ENCODE data around the gene SAMD10. TPM values are rescaled to one million over a fixed set of nuclear protein-coding genes. Genes with fewer than 3 reads are reported as not detected.

The SAMD10 gene
- total and polyA plus RNA-seq, 4 donors: 2.3 to 6.8 (median 5.6) TPM

DNA sequence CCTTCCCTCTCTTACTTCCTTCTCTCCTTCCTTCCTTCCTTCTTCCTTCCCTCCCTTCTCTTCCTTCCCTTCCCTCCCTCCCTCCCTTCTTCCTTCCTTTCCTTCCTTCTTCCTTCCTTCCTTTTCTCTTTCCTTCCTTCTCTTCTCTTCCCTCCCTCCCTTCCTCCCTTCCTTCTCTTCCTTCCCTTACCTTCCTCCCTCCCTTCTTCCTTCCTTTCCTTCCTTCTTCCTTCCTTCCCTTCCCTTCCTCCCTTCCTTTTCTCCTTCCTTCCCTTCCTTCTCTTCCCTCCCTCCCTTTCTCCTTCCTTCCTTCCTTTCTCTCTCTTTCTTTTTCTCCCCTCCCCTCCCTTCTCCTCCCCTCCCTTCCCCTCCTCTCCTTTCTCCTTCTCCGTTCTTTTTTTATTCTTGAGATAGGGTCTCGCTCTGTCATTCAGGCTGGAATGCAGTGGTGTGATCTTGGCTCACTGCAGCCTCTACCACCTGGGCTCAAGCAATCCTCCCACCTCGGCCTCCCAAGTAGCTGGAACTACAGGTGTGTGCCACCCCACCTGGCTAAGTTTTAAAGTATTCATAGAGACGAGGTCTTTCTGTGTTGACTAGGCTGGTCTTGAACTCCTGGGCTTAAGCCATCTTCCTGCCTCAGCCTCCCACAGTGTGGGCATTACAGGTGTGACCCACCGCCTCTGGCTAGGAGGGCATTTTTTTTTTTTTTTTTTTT, 8.6 kb downstream of the SAMD10 start:
- Histone ChIP-seq H3K27me3 (ENCODE audit: control insufficient read depth in 3 of 3, insufficient read depth in 3 of 3, low read length in 2 of 3) (no peaks in the 10 kb centered on the region), H3K4me3 (no peak overlapping the region), H3K4me1 (ENCODE audit: control insufficient read depth in 5 of 5, insufficient read depth in 5 of 5, low read length in 5 of 5) (peaks cover 0 to 11% (median 5%) of the 10 kb centered on the region in 5 donors), H3K27ac (ENCODE audit: low read depth in 1 of 2, low read length in 1 of 2) (no peak overlapping the region), H3K36me3 (ENCODE audit: control insufficient read depth in 4 of 4, insufficient read depth in 4 of 4, low read length in 4 of 4) (peaks cover 0 to 26% (median 16%) of the 10 kb centered on the region in 4 donors), H3K9ac (ENCODE audit: insufficient read depth in 1 of 2, low read length in 2 of 2) (no peak overlapping the region), H3K9me3 (ENCODE audit: control insufficient read depth in 4 of 4, insufficient read depth in 3 of 4, low read length in 3 of 4) (peaks cover 0 to 8% (median 0%) of the 10 kb centered on the region in 4 donors)
- no peak for TF ChIP-seq CTCF (IDR thresholded peaks at IDR 0.05; ENCODE audit: control extremely low read depth, extremely low read depth)
- no peak for DNase-seq
- WGBS, 2 donors: 88 to 92% methylated on average over 5 of the region's 5 CpGs
- no peak for ATAC-seq (ENCODE audit: insufficient read depth, low FRiP score)

- 4 to 8% methylated on average over 29 to 62 of the region's 73 CpGs for WGBS, 2 donors
- H3K27me3 ChIP-seq (ENCODE audit: control insufficient read depth in 3 of 3, insufficient read depth in 3 of 3, low read length in 2 of 3): no peaks in the 10 kb centered on the region
- DNase-seq (peak; percentile 72 to 87 (median 82)), ATAC-seq (ENCODE audit: insufficient read depth, low FRiP score) (peak; percentile 47)
- H3K4me1 ChIP-seq (ENCODE audit: control insufficient read depth in 5 of 5, insufficient read depth in 5 of 5, low read length in 5 of 5): peaks cover 0 to 11% (median 5%) of the 10 kb centered on the region in 5 donors
- TF ChIP-seq CTCF (IDR thresholded peaks at IDR 0.05; ENCODE audit: control extremely low read depth, extremely low read depth): no peak
- peak within 1 kb of the TSS; percentile 62 for H3K4me3 ChIP-seq
- H3K9ac ChIP-seq (ENCODE audit: insufficient read depth in 1 of 2, low read length in 2 of 2): peak within 1 kb of the TSS; percentile 42 to 55
- peaks cover 0 to 27% (median 16%) of the 10 kb centered on the region in 4 donors for H3K36me3 ChIP-seq (ENCODE audit: control insufficient read depth in 4 of 4, insufficient read depth in 4 of 4, low read length in 4 of 4)
- peak within 1 kb of the TSS; percentile 56 to 68 for H3K27ac ChIP-seq (ENCODE audit: low read depth in 1 of 2, low read length in 1 of 2)
- peaks cover 0 to 8% (median 0%) of the 10 kb centered on the region in 4 donors for H3K9me3 ChIP-seq (ENCODE audit: control insufficient read depth in 4 of 4, insufficient read depth in 3 of 4, low read length in 3 of 4)
These were observed 9.4 kb downstream of the SAMD10 start, which contains the start of gene ZNF512B for GRCh38 chr20:63969838-63970713. TSS of gene ZNF512B (minus strand) at chr20:63969930. CDS start at chr20:63967950, 1,980 bp downstream.

DNA sequence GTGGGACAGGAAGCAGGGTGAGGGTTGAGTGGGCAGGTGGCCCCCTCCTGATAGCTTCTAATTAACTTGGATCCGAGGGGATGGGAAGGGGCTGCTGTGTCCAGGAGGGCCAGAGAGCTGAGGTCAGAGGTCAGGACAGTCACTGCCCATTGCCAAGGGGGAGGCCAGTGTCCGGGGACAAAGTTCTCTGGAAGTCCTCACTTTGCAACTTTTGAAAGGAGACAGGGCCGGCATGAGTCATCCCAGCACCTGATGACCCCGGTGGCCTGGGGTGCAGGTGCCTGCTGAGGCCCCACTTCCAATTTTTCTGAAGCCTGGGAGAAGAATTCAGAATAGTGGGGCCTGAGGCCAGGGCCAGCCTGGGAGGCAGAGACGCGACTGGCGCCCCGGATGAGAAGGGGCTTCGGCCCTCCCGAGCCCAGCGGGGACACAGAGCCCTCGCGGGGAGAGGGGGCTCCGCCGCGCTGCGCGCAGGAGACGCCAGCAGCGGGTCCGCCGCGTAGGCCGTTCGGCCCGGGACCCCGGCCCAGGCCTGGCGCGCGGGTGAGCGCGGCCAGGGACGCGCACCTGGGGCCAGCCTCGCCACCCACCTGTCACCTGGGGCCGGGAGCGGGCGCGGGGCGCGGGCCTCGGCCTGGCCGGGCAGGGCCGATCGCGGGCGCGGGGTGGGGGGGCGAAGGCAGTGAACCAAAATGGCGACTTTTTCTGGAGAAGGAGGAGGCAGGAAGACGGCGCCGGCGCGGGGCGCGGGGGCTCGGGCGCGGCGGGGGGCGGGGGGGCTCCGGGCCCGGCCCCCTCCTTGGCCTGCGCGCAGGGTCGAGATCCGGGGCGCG, 10.3 kb downstream of the SAMD10 start:
- Histone ChIP-seq H3K27me3 (ENCODE audit: control insufficient read depth in 3 of 3, insufficient read depth in 3 of 3, low read length in 2 of 3) (no peaks in the 10 kb centered on the region), H3K4me1 (ENCODE audit: control insufficient read depth in 5 of 5, insufficient read depth in 5 of 5, low read length in 5 of 5) (peaks cover 0 to 11% (median 5%) of the 10 kb centered on the region in 5 donors), H3K36me3 (ENCODE audit: control insufficient read depth in 4 of 4, insufficient read depth in 4 of 4, low read length in 4 of 4) (peaks cover 0 to 32% (median 18%) of the 10 kb centered on the region in 4 donors), H3K9ac (ENCODE audit: insufficient read depth in 1 of 2, low read length in 2 of 2) (peak overlapping the region; percentile 11 to 55), H3K27ac (ENCODE audit: low read depth in 1 of 2, low read length in 1 of 2) (peak overlapping the region; percentile 56 to 68), H3K9me3 (ENCODE audit: control insufficient read depth in 4 of 4, insufficient read depth in 3 of 4, low read length in 3 of 4) (peaks cover 0 to 8% (median 0%) of the 10 kb centered on the region in 4 donors), H3K4me3 (peak overlapping the region; percentile 62)
- WGBS, 2 donors: 0 to 1% methylated on average over 38 to 70 of the region's 70 CpGs
- ATAC-seq (ENCODE audit: insufficient read depth, low FRiP score): no peak
- no peak for TF ChIP-seq CTCF (IDR thresholded peaks at IDR 0.05; ENCODE audit: control extremely low read depth, extremely low read depth)
- DNase-seq: peak in 2 of 3 donors; percentile 39 to 53

Data from lung (tissue), 12 donors.